Measurements from ENCODE around the gene ALDH1B1.

Gene ALDH1B1

DNA sequence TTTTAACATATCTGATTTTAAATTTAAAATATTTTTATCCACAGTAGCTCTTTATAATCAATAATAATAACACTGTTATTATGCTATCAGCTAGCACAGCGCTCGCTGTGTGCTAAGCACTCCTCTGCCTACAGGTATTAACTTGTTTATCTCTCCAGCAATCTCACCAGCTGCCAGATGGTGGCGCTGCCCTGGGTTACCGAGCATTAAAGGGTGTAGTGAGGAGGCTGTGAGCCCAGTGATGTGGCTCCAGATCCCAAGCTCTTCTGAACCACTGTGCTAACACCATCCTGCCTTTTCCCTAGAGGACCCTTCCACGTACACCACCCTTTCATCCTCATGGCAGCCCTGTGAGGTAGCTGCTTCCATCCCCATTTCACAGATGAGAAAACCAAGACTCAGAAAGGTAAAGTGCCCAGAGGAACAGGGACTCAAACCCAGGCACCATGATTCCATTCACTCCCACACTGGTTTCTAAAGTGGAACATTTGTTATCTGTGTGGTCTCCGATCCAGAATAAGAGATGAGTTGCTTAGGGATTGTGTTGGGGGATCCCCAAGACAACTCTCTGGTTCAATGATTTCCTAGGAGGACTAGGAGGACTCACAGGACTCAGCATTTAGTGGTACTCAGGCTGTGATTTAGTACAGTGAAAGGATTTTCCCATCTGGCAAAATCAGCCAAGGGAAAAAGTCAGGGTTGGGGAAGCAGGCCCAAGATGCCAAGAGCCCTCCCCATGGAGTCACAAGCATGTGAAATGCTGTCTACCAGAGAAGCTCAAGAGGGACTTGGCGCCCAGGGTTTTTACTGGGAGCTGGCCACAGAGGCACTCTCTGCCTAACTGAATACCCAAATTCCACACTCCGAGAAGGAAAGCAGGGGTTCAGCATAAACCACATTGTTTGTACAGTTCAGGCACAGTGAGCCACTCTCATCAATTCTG is 24.8 kb downstream of the ALDH1B1 start:
- DNase-seq: no peak

DNA sequence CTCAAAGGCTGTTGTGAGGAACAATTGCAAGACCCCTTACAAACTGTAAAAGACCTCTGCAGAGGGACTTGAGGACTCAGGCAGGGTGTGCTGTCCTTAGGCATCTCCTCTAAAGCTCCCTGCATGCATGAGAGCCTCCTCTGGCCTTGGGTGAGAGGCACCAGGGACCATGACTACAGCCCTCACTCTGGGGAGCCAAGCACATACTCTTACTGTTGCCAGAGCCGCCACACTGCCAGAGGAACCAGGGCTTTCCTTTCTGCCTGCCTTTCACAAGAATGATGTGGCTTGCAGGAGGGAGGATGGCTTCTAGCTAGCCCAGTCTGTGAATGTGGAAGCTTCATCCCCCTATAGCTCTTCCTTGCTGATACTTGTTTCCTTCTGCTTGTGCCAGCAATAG is 25.9 kb downstream of the ALDH1B1 start:
- DNase-seq: no peak

DNA sequence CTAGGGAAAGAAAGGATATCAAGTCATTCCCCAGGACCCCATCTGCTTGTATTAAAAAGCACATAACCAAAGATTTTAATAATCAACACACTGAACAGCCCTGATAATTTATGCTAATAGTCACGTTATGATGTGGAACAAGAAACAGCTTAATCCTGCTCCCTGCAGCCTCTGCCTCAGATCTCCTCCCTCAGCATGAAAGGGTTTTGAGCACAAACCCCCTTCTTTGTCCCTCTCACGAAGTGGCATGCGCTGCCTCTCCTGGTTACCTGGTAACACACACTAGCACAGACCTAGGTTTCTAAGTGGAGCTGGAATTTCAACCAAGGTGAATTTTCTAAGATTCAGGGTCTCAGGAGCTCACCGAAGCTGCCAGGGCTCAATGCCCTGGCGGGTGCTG is 26.7 kb downstream of the ALDH1B1 start:
- DNase-seq: no peak

DNA sequence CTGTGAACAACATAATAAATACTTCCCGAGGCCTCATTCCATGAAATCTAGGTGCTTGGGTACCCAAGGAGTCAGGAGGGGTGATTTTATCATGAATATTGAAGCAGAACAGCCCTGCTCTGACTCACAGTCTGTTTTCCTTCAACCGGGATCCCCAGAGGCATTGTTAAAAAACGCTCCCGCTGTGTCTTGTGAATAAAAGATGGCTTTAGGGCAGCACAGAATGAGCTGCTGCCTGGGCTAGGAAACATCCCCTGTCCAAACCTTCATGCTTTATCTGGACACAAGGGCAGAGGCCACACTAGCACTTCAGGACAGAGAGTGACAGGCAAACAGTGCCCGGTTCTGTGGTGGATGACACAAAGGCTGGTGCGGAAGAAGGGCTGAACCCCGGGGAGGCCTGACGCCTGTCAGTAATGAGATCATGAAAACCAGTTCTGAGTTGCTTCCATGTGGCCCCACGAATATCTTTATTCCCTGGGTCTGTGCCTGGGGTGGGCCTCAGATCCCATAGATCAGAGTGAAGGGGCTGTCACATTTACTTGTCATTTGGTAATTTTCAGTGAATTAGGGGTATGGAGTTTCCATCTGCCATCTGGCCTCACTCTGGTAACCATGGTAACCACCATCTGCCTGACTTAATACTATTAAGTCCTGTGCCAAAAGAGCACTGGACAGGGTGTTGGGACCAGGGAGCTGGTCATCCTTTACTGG is 29.2 kb downstream of the ALDH1B1 start:
- DNase-seq: no peak

DNA sequence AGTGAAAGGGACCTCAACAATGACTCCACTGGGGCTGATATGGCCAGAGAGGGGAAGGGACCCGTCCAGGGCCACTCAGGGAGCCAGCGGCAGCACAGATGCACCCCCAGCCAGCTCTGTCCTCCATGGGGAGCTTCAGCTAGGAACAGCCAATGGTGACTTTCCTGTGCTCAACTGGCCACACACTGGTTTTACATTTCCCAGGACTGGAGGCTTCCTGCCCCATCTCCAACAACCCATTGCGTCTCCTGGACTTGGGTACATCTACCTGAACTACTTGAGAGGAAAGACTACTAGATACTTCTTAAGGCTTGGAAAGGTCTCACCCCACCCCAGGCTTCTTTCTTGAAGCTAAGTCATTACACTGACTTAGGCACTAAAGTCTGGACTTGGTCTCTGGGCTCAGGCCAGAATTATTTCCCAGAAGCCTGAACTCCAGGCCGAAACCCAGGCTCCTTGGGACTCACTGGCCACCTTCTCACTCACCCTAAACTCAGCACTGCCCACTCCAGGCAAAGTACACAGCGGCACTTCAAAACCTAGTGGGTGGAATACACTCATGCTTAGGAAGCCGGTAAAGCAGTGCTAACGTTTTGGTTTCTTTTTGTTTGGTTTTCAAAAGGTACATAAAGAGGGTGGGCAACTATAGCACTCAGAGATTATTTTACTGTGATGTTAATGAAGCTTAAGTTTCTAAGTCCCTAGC is 30.2 kb downstream of the ALDH1B1 start:
- DNase-seq: no peak

DNA sequence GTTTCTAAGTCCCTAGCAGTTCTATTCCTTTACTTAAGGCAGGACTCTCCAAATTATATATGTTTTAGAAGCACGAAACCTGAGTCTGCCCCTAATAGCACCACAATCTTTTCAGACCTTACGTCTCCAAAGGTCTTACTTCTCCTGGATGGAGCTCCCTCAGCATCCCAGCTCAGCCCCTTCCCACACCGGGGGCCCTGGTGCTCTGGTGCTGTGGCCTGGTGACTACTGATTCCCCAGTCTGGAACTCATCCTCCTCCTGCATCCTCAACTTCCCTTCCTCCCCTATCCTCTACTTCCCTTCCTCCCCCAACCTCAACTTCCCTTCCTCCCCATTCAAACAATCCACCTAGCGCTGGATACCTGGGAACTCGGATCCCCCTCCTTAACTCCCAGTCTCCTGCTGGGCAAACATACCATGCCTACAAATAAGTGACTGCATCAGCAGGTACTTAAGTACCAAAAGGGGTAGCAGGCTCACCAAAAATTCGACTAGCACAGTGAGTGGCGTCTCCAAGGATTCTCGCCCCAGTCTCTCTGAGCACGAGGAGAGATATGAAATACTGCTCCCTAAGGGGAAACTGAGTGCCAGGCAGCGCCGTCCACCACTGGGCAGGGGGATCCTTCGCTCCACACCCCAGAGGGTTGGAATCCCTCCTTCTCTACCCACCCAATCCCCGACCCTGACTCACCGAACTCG is 30.9 kb downstream of the ALDH1B1 start:
- DNase-seq: no peak

DNA sequence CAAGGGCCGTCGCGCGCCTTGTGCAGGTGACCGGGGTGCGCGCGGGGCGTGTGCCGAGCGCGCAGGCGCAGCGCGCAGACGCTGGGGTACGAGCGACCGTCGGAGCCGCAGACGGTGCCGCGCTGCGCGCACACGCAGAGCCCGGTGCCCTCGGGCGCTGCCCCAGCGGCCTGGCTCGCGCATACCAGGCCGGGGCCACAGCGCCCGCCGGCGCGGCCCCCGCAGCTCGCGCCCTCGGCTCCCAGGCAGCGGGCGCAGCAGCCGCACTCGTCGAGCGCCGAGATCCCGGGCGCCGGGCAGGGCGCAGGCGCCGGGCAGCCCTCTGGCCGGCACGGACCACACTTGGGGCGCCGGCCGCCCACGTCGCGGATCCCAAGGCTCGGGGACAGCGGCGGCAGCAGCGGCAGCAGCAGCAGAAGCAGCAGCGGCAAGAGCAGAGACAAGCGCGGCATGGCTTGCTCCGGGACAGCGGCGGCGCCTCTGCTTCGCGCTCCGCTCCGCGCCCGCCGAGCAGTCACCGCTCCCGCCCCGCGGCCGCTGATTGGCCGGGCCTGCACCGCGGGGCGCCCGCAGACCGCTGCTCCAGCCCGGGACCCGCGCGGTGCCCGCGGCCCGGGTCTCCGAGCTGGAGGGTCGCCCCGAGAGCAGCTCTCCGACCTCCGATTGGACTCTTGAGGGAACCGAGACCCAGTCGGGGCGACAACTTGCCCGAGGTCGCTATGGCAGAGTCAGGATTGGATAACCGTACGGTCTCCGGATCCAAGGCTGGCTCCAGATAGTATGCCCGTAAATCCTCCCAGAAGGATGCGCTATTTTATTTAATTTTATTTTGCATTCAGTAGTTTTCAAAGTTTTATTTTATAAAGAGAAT is 31.7 kb downstream of the ALDH1B1 start, which contains the start of gene IGFBPL1:
TSS of gene IGFBPL1 (minus strand) at position 482 of the 871 bp plus-strand sequence. CDS start at position 452, 30 bp downstream.
- DNase-seq: no peak

DNA sequence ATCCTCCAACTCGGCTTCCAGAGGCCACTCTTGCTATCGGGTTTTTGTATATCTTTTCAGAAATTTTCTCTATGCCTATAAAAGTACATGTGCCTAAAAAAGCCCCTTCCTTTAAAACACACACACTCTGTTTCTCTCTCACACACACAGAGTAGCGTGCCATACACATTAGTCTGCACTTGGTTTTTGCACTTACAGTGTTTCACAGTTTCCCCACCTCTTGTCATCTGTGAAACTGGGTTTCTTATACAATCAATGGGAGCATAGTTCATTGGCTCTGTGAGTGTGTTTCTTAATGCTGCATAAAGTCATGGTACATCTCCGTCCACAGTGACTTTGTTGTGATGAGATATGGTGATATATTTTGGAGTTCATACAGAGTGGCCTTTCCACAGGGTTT is 32.4 kb downstream of the ALDH1B1 start:
- DNase-seq: no peak

DNA sequence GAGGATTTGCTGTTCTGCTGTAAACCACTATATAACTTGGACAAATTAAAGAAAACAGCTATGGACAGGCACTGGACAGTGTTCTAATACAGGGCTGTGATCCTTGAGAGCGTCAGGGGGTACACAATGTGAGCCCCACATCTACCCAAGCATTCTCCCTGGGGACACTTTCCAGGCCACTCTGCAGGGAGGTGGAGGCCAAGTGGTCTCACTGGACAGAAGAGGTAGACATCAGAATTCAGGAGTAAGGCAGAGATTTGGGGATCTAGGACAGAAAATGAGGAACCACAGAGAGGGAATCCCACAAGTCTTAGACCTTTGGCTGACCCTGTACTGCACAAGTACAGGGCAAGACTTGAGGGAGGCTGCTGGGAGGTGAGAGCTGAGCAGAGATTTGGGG is 35.6 kb downstream of the ALDH1B1 start:
- DNase-seq: no peak

DNA sequence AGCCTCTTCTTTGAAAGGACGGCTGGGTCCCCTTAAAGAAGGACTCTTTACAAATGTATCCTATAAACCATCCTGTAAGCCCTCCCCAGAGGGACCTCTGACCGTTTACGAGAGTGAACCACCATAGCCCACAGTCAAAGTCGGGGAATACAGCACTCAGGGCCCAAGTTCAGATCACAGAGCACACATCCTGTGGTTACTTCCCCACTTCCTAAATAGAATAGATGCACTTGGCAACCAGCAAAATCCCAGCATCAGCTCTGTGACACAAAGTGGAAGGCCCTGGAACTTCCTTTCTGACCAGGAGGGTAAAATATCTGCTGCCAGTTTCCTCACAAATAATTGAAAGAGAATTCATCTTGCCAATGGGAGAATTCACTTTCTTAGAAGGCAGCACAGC is 38.6 kb downstream of the ALDH1B1 start:
- DNase-seq: no peak

DNA sequence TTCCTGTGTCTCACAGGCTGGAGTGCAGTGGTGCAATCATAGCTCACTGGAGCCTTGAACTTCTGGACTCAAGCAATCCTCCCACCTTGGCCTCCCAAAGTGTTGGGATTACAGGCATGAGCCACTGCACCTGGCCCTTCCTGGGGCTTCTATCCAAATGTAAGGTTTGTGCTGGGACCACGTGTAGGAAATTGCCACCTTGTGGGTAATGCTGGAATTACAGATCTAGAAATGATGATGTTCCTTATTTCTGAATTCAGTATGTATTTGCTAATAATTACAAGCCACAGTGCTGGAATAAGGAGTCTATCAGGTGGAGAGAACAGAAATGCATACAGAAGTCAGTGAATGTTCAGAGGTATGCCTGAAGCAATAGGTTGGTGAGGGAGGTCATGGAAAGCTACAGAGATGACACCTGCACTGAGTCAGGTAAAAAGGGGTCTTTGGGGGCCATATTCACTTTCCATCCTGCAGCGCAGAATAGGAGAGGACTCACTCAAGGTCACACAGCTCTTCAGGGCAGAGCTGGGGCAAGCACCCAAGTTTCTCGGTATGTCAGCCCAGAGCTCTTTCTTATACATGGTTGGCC is 40.5 kb downstream of the ALDH1B1 start:
- peak; percentile 36 for DNase-seq

DNA sequence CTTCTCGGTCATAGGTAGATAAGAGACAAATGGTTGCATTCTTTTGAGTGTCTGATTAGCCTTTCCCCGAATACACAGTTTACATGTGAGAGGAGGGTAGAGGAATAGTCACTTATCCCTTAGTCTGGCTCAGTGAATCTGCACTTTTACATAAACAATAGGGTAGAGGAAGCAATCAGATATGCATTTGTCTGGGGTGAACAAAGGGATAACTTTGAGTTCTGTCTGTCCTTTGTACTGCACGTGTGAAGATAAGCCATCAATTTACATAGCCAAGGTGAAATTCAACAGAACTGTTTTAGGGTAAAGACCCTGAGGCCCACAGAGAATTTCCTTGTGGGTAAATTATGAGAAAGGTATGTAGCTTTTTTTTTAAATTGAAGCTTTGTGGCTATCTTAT is 41.9 kb downstream of the ALDH1B1 start:
- DNase-seq: no peak

DNA sequence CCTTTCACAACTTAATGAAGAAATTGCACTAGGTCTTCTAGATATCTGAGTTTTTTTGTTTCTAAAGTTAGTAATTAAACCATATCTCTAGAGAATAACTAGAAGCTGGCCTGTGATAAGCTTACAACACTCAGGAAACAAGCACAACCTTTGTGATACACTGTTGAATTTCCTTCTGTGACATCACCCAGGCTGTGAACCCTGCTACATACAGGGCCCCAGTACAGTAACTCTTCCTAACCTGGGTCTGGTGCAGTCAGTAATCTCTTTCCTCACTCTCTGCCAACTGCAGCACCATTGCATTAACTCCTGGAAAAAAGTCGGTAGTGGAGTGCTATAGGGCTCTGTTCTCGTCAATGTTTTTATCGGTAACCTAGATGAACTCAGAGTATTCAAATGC is 42.4 kb downstream of the ALDH1B1 start:
- no peak for DNase-seq

DNA sequence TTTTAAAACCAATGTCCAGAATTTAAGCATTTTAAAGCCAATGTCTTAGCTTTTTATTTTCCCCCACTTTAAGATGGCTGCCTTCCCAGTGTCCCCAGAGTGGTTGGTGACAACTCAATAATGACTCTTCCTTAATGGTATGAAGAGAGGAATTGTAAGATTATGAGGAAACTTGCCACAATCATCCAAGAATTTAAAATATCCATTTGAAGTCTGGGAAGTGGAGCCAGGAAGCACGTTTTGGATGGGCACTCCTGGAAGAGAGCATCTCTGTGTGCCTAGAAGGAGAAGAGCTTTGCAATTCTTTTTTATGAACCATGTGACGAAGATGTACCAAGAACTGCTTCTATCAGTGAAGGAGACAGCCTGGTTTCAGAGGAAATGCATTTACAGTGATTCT is 43.0 kb downstream of the ALDH1B1 start:
- no peak for DNase-seq

DNA sequence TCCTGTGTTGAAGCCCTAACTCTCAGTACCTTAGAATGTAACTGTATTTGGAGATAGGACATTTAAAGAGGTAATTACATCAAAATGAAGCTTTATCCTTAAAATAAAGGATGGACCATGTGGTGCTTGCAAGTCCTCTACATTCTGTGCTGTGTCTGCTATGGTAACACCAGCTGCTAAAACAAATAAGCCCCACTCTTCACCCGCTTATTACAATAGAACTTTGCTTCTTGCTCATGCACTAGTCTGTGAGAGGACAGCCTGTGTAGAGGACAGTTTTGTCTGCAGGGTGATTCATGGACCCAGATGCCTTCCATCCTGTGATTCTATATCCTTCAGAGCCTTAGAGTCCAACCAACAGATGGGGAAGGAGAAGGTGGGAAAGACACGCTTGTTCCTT is 44.2 kb downstream of the ALDH1B1 start:
- no peak for DNase-seq

DNA sequence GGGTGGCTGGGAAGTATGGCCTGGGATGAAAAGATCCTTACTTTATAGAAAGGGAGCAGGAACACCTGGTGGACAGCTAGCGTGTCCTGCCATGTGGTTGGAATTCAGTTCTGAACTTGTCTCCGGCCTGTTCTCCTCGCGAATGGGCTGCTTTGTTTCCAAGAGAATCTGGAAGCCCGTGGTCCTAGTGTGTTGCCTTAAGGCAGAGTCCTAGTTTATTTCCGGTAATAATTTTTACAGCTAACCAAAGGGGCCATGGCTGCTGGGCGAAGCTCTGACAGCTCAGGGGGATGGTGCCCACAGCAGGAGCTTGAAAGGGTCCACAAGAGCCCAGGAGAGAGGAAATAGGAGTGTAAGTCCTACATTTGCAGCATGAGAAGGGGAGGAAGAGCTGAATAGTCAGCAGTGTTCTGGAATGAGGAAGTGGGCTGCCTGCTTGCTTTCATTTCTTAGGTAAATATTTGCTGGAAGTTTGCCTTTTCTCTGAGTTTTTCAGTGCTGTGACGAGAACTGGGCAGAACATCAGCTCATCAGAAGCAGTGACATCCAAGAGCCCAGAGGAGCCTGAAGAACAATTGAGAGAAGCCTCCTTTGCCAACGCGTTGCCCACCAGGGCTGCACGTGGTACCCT is 44.8 kb downstream of the ALDH1B1 start:
- peak; percentile 70 for DNase-seq

DNA sequence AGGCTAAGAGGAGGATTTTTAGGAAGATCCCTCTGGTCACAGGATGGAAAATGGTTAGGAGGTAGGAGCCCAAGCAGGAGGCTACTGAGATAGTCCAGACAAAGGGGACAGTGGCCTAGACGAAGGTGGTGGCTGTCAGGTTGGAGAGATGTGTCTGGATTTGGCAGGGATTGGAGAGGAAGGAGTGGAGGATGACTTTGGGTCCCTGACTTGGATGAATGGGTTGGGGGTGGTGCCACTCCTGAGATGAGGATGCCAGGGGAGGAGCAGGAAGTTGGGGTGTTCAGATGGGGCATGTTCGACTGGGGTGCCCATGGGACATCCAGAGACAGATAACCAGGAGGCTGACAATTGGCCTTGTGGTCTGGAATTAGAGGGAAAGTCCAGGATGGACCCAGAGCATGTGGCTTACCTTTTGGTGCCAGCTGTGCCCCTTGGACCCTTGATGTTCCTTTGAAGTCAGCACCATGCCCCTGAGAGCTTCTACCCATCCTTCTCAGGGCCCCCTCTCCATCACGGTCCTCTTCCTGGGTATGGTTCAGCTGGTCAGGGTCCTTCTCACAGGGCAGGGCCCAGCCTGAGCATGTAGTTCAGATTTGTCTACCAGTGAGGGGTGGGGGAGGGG is 46.9 kb downstream of the ALDH1B1 start:
- no peak for DNase-seq

DNA sequence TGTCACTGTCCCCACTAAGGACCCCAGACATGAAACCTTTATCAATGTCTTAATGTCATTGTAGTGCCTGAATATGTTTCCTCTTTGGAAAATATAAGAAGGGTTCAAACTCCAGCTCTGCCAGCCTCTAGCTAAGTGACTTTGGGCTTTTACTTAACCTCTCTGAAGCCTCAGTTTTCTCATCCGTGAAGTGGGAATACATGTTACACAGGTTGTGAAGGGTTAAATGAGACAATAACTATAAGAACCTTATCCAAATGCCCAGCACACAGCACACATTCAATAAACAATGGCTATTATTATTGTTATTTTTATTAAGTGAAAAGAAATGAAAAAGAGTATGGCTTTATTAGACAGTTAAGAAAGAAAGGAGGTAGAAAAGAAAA is 47.4 kb downstream of the ALDH1B1 start:
- no peak for DNase-seq

DNA sequence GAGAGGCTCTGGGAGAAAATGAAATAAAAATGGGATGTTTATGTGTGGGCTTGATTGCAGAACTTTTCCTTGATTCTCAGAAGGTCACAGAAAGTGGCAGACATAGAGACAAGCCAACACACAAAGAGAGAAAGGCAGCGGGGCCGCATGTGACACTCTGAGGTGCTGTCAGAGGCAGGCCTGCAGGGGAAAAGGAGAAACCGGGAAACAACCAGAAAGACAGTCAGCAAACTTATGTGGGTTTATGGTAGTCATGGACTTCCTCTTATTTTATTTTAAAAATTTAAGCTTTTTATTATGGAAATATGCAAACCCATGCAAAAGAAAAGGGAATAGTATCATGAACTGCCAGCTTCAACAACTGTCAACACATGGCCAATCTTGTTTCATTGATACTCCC is 48.0 kb downstream of the ALDH1B1 start:
- no peak for DNase-seq

DNA sequence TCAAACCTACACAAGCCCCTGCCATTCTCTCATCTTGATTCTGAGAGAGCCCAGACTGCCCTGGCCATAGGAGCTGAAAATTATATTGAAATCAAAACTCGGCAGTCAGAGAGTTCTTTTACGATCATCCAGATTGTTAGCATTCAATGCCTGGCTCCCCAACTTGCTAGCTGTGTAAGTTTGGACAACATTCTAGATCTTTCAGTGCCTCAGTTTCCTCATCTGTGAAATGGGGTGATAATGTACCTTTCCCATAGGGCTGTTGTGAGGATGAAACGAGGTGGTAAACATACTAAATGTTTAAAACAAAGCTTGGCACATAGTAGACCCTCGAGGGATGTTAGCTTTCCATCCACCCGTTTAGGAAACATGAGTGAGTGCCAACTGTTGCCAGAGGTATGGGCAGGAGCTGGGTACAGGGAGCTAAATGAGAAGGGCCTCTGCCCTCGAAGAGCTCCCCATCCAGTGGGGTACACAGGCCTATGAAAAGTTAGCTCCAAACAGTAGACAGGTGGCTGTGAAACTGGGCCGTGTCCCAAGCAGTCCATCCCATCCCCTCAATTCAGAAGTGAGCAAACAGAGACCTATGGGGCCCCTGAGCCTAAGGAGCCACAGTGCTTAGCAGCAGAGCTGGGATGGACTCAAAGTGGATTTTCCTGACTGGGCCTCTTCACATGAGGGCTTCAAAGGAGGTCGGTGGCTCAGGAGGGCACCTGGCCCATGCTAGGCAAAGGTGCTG is 49.0 kb downstream of the ALDH1B1 start:
- no peak for DNase-seq

Data from kidney glomerular epithelial cell (primary cell).